NCI-H1694 (cell line): ENCODE results near the gene HECTD2.
"Not testable (repeated sequence)": the region's sequence is repeated elsewhere in the genome, so short reads cannot be mapped to it uniquely, and the experiment has no call there.

Experiments used
- DNase-seq: peaks from one replicate; lab custom pipeline; 2025; lab: John Stamatoyannopoulos, UW

The HECTD2 gene

DNA sequence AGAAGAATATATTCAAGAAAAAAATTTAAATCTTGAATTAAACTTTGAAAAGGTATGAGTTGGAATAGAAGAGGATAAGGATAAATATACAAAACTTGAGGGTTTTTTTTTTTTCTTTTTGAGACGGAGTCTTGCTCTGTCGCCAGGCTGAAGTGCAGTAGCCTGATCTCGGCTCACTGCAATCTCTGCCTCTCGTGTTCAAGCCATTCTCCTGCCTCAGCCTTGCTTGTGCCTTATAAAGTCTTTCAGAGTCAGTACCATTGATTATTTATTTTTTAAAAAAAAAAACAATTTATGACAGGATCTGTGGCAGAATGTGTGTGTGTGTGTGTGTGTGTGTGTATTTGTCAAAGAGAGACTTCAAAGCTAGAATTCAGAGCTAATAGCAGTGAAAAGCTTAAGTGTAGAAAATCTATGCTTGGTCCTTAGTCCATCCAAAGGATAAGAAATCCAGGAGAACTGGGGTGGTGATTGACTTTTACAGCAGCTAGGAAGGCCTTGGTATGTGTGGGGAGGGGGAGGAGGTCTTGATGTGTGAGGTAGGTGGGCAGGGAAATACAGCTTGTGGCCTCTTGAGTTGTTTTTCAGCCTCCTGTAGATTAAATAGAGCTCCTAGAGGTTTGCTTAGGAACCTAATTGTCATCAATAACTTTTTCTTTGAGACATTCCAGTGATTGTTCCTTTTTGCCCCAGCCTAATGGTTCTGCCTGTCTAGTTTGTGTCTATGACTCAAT lies 2.4 kb downstream of the HECTD2 start:
- DNase-seq, result no peak

DNA sequence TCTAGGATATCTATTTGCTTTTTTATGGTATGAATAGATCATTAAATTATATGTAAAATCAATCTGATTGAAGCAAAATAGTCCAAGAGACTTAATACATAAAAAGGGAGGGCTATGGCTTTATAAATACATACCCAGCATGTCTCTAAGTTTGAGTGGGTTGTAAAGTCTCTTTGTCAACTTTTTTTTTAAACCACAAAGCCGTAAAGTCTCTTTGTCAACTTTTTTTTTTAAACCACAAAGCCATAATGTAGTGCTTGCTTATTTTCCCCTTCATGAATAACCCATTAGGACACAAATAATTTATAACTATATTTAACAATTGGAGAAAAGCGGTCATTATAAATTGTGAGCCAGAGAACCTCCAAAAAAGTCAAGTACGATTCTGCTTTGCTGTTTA lies 5.7 kb downstream of the HECTD2 start:
- no peak for DNase-seq

DNA sequence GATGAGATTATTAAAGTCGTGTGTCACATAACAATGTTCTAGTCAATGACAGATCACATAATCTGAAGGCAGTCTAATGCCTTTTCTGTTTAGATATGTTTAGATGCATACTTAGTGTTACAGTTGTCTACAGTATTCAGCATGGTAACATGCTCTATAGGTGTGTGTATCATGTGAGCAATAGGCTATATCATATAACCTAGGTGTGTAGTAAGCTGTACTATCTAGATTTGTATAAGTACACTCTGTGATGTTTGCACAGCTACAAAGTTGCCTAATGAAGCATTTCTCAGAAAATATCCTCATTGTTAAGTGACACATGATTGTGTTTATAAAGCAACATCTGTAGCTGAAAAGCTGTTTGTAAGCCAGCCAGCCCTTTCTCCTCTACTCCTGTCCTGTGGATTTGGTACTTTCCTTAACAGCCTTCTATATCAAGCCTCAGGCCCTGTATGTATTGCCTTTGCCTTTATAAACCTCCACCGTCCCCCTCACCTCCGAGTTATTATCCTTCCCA lies 6.3 kb downstream of the HECTD2 start:
- no peak for DNase-seq

DNA sequence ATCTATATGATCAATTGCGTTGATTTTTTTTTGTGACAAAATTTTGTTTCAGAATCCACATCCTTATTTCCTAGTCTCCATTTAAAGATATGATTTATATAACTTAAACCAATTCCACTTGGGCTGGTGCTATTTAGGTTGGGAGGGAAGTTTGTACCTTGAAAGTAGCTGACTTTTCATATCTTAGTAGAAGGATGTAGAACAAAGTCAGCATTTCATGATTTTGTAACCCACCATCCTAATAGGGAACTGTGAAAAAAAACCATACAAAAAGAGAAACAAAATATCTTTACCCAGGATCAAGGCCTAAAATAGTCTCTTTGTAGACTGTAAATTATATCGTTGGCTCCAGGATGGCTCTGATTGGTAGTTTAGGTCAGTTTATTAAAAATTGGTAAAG lies 8.3 kb downstream of the HECTD2 start:
- no peak for DNase-seq

DNA sequence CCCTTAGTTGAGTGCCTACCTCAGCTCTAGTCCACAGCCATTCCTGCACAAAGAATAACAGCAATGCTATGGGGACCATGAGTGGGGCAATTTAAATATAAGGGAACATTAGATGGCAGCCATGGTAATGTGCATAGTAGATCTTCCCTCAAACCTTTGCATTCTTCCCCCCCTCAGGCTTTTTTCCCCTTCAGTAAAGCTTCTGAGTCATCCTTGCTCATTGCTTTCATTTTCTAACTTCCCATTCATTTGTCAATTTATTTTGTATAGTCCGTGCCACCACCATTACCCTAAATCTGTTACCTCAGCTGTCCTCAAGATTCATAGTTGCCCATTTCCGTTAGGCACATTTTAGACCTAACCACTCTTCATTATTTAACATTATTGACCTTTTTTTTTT lies 10.7 kb downstream of the HECTD2 start:
- no peak for DNase-seq

DNA sequence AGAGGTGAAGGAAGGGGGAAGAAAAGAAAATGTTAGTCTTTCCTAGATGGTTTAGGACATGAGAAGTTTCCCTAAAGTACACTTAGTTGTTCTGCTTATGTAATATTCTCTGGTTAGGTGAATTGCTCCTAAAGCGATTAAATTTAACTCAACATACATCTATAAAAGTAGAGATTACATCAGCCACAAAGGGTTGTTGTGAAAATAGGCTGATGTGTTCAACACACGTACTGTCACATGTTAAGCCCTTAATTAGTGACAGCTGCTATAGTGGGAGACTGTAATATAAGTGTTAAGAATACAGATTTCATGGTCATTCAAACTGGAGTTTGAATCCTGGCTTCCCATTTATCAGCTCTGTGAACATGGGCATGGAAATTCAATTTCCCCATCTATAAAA lies 12.8 kb downstream of the HECTD2 start:
- DNase-seq, result peak; percentile 3

DNA sequence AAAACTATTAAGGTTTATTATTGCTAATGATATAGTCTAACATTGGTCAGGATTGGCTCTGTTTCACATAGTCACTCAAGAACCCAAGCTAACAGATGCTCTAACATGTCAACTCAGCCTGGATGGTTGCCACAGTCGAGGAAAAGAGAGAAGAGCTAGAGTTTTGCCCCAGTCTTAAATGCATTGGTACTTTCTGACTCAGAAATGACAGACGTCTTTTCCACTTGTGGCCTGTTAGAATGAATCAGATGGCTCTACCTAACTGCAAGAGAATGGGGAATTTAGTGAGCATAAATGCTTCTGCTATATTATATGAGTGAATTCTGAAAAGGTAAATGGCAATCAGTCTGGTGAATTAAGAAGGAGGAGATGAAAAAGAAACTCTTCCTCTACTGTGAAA lies 13.9 kb downstream of the HECTD2 start:
- no peak for DNase-seq

DNA sequence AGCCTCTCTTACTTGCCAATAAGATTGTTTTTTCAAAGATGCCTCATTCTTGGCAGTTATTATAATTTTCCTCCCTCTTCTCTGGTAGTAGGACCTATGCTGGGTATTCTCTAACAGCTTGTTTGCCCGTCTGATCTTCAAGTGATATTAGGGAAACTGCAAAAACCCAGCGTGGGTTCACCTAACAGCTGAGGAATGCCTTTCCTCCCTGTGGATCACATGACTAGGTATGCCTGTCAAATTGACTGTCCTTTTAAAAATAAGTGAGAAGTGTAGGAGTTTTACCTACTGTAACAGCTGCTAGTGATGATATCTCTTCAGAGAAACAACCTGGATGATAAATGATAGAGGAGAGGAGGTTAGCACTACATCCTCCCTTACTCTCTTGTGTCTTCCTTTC lies 22.0 kb downstream of the HECTD2 start:
- no peak for DNase-seq

DNA sequence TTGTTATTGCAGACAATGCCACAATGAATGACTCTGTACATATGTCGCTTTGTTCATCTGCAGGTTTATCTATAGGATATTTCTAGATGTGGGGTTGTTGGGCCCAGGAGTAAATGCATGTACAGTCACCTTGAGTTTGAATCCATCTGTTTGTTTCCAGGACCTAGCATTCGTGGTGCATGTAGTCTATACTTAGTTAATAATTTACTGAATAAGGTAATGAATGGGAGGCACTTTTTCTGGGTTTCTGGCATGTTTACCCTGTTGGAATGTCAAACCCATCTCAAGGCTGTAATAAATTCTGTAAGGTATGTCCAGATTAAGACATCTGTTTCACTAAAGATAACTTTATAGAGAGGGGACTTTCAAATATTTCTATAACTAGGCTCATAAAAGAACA lies 23.5 kb downstream of the HECTD2 start:
- no peak for DNase-seq

DNA sequence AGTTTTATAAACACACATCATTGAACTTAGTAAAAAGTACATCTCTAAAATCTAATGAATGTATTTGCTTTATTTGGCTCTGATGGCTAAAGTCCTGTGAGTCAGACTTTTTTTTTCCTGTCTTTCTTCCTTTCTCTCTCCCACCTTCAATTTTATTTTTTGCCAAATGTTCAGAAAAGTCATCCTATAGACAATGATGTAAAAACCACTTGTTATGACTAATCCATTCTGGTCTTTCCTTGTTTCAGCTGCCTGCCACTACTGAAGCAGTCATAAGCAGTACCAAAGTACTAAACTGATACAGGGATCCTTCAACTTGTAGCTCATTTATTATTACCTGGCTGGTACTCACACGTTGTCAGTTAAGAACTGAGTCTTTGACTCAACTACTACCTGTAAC lies 23.9 kb downstream of the HECTD2 start:
- DNase-seq, result no peak

DNA sequence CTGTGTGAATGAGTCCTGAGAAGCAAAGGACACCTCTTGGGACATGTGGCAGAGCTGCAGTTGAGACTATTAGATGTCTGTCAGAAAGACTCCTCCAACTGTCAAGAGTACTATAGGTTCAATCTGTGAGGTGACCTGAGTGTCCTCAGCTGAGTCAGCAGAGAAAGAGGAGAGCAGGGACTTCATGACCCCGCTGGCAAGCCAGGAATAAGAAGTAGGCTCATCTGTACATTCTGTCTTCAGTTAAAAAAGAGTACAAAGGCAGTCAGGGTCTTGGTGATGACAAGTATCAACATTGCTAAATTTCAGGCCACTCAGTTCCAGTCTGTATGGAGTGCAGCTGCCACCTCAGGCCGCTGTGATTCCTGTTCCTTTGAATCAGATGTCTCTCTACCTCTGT lies 25.1 kb downstream of the HECTD2 start:
- DNase-seq, result no peak

DNA sequence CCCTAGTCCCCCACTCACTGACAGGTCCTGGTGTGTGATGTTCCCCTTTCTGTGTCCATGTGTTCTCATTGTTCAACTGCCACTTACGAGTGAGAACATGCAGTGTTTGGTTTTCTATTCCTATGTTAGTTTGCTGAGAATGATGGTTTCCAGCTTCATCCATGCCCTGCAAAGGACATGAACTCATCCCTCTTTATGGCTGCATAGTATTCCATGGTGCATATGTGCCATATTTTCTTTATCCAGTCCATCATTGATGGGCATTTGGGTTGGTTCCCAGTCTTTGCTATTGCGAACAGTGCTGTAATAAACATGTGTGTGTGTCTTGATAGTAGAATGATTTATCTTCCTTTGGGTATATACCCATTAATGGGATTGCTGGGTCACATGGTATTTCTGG lies 28.1 kb downstream of the HECTD2 start:
- DNase-seq, result not testable (repeated sequence)

DNA sequence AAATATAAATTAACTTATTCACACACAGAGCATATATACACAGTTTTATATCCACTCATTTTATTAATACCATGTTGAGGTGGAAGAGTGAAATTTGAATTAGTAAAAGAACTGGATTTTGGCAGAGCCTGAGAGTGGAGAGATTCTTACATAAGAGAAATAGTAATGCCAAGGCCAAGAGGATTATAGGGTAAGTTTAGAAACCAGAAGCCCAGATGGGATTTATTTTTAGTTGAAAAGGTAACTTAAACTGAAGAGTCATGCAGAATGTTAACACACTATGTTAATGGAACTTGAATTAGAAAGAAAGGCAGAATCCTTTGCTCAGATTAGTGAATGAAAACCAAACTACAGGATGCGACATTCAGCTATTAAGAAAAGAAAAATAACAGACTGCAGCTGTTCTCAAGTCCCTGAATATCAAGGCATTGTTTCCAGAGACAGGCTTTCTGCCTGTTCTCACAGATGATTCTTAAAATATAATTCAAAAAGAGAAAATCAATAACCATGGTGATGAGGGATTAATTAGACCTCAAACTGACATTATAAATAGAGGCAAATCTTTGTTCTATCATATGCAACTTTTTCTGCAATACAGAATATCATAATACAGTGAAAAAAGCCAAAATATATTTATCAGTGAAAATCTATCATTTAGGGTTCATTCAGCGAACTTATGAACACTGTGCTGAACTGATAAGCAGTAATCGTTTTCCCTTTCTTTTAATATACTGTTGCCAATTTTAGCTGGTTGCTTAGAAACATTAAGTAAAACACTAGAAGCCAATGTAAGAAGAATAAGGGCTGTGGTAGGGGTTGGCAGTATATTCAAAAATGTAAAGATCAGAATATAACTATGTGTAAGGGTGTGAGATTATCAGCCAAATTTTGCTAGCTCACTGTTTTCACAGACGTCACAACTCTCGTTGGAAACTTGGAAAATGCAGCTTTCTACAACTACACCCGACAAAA lies 34.4 kb downstream of the HECTD2 start:
- DNase-seq, result no peak

DNA sequence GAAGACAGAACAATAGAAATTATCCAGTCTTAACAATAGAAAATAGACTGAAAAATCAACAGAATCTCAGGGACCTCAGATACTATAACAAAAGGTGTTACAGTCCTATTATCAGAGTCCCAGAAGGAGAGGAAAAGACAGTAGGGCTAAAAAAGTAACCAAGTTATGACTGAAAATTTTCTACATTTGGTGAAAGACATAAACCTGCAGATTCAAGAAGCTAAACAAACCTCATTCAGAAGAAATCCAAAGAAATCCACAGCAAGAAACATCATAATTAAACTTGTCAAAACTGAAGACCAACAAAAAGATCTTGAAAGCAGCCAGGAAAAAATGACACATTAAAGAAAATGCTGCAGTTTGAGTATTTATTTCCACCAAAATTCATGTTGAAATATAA lies 41.9 kb downstream of the HECTD2 start:
- DNase-seq, result no peak

DNA sequence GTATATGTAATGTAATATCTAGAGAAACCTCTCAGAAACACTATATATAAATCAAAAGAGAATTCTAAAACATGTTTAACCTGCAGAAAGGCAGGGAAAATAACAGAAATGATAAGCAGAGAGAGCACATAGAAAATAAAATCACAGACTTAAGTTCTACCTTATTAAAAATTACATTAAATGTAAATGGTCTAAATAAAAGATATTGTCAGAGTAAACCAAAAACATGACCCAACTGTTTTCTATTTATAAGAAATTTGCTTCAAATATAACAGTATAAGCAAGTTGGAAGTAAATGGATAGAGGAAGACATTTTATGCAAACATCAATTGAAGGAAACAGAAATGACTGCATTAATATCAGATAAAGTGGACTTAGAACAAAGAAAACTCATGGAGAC lies 43.4 kb downstream of the HECTD2 start:
- DNase-seq, result no peak

DNA sequence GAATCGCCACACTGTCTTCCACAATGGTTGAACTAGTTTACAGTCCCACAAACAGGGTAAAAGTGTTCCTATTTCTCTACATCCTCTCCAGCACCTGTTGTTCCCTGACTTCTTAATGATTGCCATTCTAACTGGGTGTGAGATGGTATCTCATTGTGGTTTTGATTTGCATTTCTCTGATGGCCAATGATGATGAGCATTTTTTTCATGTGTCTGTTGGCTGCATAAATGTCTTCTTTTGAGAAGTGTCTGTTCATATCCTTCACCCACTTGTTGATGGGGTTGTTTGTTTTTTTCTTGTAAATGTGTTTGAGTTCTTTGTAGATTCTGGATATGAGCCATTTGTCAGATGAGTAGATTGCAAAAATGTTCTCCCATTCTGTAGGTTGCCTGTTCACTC lies 45.0 kb downstream of the HECTD2 start:
- not testable (repeated sequence) for DNase-seq

DNA sequence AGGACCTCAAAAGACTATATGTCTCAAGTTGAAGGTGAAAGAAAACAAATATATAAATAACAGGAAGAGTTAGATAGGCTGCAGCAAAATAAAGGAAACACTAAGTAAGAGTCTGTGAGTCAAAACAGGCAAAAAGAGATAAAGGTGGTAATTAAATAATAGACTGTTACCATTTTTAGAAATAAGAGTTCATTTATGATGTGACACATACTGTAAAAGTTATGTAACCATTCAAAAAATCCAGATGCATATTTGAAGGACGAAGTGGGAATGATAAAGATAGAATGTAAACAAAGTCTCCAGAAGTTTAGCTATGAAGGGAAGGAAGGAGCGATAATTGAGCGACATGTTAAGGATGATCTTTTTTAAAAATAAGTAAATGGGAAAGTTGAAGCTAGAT lies 50.5 kb downstream of the HECTD2 start:
- DNase-seq, result no peak

DNA sequence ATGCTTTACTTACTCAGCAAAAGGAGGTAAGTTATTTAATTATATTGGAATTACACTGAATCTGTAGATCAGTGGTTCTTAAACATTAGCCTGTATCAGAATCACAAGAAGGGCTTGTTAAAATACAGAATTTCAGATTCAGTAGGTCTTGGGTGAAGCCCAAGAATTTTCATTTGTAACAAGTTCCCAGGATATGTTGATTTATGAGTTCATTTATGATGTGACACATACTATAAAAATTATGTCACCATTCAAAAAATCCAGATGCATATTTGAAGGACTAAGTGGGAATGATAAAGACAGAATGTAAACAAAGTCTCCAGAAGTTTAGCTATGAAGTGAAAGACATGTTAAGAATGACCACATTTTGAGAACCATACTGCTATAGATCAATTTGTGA lies 52.3 kb downstream of the HECTD2 start:
- DNase-seq, result no peak

DNA sequence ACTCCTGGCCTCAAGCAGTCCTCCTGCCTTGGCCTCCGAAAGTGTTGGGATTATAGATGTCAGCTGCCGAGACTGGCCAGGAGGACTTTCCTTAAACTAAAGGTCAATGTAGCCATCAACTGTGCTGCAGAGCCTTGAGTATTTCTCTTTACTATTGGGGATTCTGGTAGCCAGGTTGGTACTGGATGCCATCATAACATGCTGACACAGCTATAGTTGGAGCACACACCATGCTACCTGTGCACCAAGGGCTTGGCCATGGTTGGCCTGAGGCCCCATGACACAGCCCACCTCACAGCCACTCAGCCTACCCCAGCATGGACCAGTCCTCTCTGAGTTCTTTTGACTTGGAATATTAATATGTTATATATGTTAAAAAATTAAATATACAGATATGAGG lies 54.4 kb downstream of the HECTD2 start:
- DNase-seq, result no peak

DNA sequence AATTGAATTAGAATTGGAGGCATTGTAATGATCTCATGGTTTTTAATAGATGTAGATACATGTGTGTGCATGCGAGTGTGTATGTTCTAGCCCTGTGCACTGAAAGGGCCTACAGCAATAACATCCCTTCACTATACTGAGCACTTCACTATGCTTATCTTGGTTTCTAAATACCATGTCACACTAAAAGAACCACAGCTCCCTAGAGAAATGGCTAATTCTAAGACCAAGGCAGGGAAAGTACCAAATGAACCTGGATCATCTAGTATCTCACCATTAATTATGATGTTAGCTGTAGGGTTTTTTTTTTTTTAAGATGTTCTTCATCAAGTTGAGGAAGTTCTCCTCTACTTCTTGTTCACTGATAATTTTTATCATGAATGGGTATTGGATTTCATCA lies 55.1 kb downstream of the HECTD2 start:
- no peak for DNase-seq

DNA sequence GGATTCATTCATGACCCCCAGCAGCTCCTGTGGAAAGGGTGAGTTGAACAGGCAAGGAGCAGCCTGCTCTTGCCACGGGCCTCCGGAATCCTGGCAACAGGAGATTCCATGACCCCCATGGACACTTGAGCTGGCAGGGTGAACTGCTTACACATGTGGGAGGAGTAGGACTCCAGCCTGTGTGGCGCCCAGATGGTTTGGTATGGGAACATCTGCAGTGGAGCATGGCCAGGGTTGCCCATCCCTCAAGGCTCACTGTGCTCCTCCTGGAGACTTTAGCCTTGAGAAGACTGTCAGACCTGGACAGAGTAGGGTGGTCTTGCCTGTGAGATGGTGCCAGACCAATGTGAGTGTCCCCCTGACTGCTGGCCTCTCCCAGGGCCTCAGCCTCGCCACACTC lies 57.0 kb downstream of the HECTD2 start:
- no peak for DNase-seq

DNA sequence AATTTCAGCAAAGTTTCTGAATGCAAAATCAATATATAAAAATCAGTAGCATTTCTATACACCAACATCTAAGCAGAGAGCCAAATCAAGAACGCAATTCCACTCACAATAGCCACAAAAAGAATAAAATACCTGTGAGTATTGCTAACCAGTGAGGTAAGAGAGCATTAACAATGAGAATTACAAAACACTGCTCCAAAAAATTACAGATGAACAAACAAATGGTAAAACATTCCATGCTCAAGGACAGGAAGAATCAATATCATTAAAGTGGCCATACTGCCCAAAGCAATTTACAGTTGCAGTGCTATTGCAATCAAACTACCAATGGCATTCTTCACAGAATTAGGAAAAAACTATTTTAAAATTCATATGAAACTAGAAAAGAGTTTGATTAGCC lies 61.5 kb downstream of the HECTD2 start:
- no peak for DNase-seq

DNA sequence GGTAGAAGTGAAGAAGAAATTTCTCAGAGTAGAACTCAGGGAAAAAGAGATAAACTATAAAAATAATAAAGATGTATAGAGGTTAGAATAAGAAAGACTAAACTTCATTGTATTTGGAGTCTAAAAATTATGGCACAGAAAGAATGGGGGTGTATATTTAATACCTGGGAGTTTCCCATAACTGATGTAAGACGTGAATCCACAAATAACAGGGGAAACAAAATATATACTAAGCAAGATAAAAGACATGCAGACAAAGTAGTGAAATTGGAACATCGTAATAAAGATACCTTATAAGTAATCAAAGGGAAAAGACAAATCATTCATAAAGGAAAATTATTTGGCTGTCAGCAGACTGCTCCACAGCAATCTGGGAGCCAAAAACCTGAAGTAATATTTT lies 62.8 kb downstream of the HECTD2 start:
- DNase-seq, result no peak
